GM18907 (cell line): ENCODE data around the gene NCAM1.
"Not testable (repeated sequence)": the region's sequence is repeated elsewhere in the genome, so short reads cannot be mapped to it uniquely, and the experiment has no call there.

Source experiments
- ATAC-seq: cut with Tn5 transposase; IDR thresholded peaks from one replicate; pipeline ENCODE4 v1.9.1; 2021; ENCODE audit warnings: mild to moderate bottlenecking, moderate library complexity; ENCODE audit not compliant: unreplicated experiment

Gene NCAM1

GRCh38 chr11:113018913-113019312, 57.7 kb downstream of the NCAM1 start:
- ATAC-seq, result no peak

- ATAC-seq, result no peak
Measured at GRCh38 chr11:113019711-113020110, 58.5 kb downstream of the NCAM1 start.

- ATAC-seq, result no peak
Measured at GRCh38 chr11:113021111-113021510, 59.9 kb downstream of the NCAM1 start.

GRCh38 chr11:113022262-113022661, 61.0 kb downstream of the NCAM1 start:
- no peak for ATAC-seq

GRCh38 chr11:113023228-113023627, 62.0 kb downstream of the NCAM1 start:
- no peak for ATAC-seq

GRCh38 chr11:113023986-113024385, 62.8 kb downstream of the NCAM1 start:
- ATAC-seq, result no peak

GRCh38 chr11:113026778-113027177, 65.6 kb downstream of the NCAM1 start:
- no peak for ATAC-seq

- ATAC-seq, result no peak
Measured at GRCh38 chr11:113034576-113034975, 73.4 kb downstream of the NCAM1 start.

- no peak for ATAC-seq
Measured at GRCh38 chr11:113035708-113036107, 74.5 kb downstream of the NCAM1 start.

GRCh38 chr11:113043698-113044097, 82.5 kb downstream of the NCAM1 start:
- ATAC-seq, result no peak

GRCh38 chr11:113045146-113045545, 83.9 kb downstream of the NCAM1 start:
- ATAC-seq, result no peak

- no peak for ATAC-seq
Measured at GRCh38 chr11:113046866-113047265, 85.6 kb downstream of the NCAM1 start.

GRCh38 chr11:113048820-113049768, 87.9 kb downstream of the NCAM1 start:
- ATAC-seq, result no peak

- not testable (repeated sequence) for ATAC-seq
Measured at GRCh38 chr11:113053042-113053441, 91.8 kb downstream of the NCAM1 start.

- ATAC-seq, result no peak
Measured at GRCh38 chr11:113057038-113057437, 95.8 kb downstream of the NCAM1 start.

GRCh38 chr11:113059548-113059947, 98.3 kb downstream of the NCAM1 start:
- ATAC-seq, result no peak

GRCh38 chr11:113065330-113065729, 104.1 kb downstream of the NCAM1 start:
- no peak for ATAC-seq

GRCh38 chr11:113072237-113072858, 111.1 kb downstream of the NCAM1 start:
- no peak for ATAC-seq

- no peak for ATAC-seq
Measured at GRCh38 chr11:113073290-113073953, 112.2 kb downstream of the NCAM1 start.

- no peak for ATAC-seq
Measured at GRCh38 chr11:113075586-113076095, 114.4 kb downstream of the NCAM1 start.

- ATAC-seq, result no peak
Measured at GRCh38 chr11:113077379-113077778, 116.2 kb downstream of the NCAM1 start.
